Body of pancreas (tissue), 4 donors: ENCODE measurements around the gene PPFIBP2.

Source experiments
- CTCF ChIP-seq, 7 experiments: fragments of 450-650 bp in 4 of 7; fragments of 200-600 bp in 3 of 7; sonication (generic) in 3 of 7; IDR thresholded peaks; one replicate each; pipeline ENCODE4 v1.5.1; 2016 to 2019; ENCODE audit warnings: antibody characterized with exemption in 7 of 7
- POLR2A ChIP-seq, 3 donors: fragments of 450-650 bp; IDR thresholded peaks; one replicate each; pipeline ENCODE4 v1.6.1; 2016; ENCODE audit warnings: antibody characterized with exemption in 3 of 3, mild to moderate bottlenecking in 2 of 3

GRCh38 chr11:7590529-7590928 lies 76.7 kb downstream of the PPFIBP2 start:
- TF ChIP-seq CTCF (IDR thresholded peaks at IDR 0.05) (no peak), POLR2A (IDR thresholded peaks at IDR 0.05) (no peak)
